Kidney capillary endothelial cell (primary cell): Measurements from ENCODE around the gene ILF2.
A peak's percentile ranks its signal among the peaks of the same experiment; 100 is the strongest.
"Not testable (repeated sequence)": the region's sequence is repeated elsewhere in the genome, so short reads cannot be mapped to it uniquely, and the experiment has no call there.

Experiments
- DNase-seq: peaks from one replicate; pipeline ENCODE4 v3.0.0-alpha.2; 2018; ENCODE audit warnings: low spot score

ILF2 gene

DNA sequence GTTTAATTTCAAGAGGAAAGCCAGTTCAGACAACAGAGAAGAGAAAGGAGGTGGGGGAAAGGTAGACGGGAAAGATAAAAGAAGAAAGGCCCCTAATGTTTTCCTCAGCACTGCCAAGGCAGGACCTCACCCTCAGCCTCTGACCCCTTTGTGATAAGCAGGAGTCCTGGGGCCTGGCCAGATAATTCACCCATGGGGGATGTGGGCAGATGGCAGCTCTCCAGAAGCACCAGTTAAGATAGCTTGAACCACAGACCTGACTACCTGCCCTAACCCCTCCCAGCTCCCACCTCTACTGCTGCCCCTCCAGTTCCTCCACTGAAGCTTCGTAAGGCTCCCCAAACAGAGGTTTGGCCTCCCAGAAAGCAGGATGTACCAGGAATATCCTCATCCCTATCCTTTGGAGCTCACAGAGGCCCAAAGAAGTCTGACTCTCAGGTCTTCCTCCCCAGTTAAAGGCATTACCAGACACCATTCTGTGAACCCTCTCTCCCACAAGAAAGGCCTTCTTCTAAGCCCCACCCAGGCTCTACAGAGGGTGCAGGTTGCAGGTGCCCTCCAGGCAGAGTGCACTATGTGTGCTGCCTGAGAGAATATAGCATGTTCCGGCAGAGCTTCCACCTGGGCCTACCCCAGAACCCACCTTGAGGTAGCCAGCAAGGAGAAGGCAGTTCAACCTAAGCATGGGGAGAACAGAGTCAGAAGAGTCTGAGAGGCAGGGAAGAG is 21.5 kb downstream of the ILF2 start:
- DNase-seq, result no peak

DNA sequence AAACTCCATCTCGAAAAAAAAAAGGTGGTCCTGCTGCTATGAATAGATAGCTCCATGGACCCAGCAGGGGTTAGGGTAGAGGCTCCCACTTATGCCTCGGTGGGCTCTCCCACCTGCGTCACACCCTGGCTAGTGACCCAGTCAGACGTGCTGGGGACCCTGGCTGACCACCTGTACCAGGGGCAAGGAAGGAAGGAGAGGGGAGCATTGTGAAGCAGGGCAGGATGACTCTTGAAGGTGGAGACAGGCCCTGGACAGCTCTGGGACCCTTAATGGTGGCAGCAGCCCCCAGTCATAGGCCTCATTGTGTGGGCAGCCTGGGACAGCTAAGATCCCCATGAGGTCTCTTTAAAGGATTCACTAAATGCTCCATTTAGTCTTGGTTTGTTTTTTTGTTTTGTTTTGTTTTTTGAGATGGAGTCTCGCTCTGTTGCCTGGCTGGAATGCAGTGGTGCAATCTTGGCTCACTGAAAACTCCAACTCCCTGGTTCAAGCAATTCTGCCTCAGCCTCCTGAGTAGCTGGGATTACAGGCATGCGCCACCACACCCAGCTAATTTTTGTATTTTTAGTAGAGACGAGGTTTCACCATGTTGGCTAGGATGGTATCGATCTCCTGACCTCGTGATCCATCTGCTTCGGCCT is 22.7 kb downstream of the ILF2 start:
- DNase-seq, result no peak

DNA sequence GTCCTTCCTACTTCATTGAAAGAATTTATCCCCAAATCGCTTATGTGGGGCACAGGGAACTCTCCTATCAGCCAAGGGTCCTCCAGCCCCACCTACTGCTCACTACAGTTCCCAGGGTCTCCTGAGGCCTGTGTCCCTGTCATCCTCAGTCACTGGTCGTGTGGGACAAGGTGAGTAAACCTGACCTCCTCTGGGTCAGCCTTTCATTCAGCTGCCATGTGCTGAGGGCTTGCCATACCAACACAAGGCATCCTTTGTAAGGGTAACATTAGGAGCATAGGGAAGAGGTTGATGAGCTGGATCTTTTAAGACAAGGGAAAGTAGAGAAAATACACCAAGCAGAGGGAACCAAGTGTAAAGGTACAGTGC is 23.5 kb downstream of the ILF2 start:
- DNase-seq, result no peak

DNA sequence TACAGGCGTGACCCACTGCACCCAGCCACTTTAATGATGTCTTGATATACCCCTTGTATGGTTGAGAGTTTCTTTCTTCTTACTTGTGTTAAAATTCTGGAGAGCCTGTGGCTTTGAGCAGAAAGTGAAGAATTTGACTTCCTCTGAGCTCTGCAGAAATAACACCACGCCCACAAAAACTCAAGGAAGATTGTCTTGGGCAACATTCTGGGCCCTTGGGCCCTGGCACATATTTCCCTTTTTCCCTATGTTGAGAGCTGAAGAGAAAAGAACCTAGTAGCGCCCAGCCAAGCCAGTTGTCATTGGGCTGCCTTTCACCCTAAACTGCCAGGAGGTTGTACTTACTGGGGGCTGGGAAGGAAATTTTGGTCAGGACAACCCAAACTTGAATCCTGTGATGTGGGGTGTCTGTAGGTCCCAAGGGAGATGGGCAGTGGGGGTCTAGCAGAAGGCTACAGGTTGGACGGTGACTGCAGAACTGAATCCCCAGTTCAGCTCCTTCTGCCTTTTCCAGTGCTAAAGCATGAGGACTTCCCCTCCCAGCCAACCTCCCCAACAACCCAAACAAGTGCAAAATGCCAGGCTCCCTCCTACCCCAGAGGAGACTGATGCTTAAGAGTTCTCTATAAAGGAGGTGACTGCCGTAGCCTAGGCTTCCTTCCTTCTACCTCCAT is 24.0 kb downstream of the ILF2 start:
- DNase-seq, result no peak

GRCh38 chr1:153643816-153644215 is 27.0 kb downstream of the ILF2 start:
- DNase-seq, result no peak

DNA sequence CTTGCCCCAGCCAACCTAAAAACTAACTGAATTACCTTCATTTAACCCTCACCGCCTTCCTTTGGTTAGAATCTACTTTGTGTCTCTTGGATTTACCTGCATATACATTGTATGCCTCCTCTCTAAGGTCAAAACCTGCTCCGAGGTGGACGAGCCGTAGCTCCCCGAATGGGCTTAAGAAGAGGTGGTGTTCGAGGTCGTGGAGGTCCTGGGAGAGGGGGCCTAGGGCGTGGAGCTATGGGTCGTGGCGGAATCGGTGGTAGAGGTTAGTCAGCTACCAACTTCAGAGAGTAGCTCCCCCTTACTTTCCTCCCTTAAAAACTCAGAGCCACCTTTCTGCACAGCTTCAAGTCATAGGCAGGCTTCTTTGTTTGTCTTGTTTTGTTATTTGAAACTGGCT is 27.7 kb downstream of the ILF2 start:
- no peak for DNase-seq

DNA sequence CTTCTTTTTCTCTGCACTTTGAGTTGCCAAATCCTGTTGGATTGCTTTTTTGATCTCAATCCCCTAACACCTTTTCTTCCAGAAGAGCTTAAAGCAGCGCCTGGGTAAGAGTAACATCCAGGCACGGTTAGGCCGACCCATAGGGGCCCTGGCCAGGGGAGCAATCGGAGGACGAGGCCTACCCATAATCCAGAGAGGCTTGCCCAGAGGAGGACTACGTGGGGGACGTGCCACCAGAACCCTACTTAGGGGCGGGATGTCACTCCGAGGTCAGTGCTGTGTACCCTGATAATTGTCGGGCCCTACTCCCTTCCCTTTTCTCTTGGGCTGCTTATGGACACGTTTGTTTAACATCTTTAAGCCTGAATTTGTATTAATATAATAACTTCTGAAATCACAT is 28.6 kb downstream of the ILF2 start:
- no peak for DNase-seq

DNA sequence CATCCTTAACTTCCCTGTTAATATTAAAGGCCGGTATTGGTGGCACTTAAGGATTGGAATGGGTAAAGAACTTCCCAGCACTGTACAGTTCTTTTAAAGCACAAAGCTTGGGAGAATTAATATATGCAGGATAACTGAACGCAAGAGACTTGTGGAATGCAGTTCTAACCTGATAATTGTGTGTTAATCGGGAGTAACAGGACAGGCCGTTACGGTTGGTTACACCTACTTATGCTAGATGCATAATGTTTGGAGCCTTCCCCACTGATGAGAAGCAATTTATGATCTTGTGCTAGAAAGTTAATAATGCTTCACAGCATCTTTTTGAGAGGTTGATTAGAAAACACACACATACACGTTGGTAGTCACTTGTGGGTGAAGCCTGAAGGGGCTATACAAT is 29.9 kb downstream of the ILF2 start:
- DNase-seq, result no peak

GRCh38 chr1:153640213-153640612 is 30.6 kb downstream of the ILF2 start:
- DNase-seq, result not testable (repeated sequence)

DNA sequence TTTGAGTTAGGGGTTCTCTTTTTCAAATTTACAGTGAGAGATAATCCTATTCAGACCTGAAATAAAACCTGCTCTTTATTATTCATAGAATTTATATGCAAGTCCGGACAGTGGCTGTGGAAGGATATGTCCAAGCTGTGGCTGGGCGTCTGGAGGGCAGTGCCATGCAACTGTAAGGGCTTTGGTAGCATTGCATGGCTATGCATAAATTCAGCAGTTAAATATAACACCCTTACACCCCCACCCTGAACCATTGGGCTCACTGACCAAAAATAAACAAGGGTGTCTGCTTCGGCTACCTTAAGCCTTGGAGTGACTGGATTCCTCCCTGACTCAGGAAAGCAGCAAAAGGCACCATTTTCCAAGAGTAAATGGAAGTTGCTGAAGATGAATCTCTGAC is 31.5 kb downstream of the ILF2 start:
- no peak for DNase-seq

DNA sequence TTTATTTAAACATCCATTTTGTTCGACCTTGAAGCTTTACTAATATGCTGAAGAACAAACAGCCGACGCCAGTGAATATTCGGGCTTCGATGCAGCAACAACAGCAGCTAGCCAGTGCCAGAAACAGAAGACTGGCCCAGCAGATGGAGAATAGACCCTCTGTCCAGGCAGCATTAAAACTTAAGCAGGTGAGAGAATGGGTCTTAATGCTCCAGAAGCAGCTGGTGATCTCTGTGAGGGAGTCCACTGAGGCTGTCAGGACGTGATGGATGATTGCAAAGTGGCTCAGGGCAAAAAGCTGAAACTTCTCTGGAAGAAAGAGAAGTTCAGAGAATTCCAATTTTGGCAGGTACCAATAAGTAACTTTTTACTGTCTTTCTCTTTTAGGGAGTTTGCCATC is 32.5 kb downstream of the ILF2 start:
- no peak for DNase-seq

DNA sequence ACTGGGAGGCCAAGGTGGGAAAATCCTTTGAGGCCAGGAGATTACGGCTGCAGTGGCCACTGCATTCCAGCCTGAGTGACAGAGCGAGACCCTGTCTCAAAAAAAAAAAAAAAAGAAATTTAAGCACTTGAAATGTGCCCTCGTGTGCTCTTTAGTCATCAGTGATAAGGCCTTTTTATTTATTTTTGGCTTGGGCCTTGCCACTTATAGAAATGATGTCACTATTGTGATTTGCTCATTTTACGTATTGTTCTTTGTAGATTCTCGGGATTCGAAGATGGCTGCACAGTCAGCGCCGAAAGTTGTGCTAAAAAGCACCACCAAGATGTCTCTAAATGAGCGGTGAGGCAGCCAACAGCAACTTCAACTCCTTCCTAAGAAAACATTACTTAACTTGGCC is 34.5 kb downstream of the ILF2 start:
- DNase-seq, result no peak

- no peak for DNase-seq
Measured at GRCh38 chr1:153635872-153636271, 34.9 kb downstream of the ILF2 start.

- peak; percentile 98 for DNase-seq
Measured at GRCh38 chr1:153633754-153634665, 36.8 kb downstream of the ILF2 start, which contains the start of gene CHTOP. CHTOP (plus strand) TSS chr1:153634066; CDS start chr1:153636589, 2,523 bp downstream.

- no peak for DNase-seq
Measured at GRCh38 chr1:153633161-153633753, 37.5 kb downstream of the ILF2 start.

- DNase-seq, result no peak
Measured at GRCh38 chr1:153631047-153632022, 39.5 kb downstream of the ILF2 start.

GRCh38 chr1:153630384-153630783 is 40.4 kb downstream of the ILF2 start:
- DNase-seq, result no peak

GRCh38 chr1:153629971-153630370 is 40.8 kb downstream of the ILF2 start:
- no peak for DNase-seq

DNA sequence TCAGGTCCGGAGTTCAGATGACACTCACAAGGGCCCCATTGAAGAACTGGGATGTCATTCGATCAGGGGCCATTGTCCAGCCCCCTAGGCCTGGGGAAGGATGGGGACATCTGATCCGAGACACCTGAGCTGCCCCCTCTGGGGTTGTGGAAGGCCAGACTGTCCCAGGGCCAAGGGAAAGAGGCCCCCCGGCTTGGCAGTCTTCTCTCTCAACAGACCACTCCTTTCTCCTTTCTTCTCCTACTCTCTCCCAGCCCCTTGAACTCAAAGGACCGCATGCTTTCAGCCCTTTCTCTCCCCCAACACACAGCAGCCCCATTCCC is 41.5 kb downstream of the ILF2 start:
- DNase-seq, result no peak

- no peak for DNase-seq
Measured at GRCh38 chr1:153628638-153629342, 42.0 kb downstream of the ILF2 start.
